Liver (tissue), 9 donors: Measurements from ENCODE around the gene SVEP1. TPM values are rescaled to one million over a fixed set of nuclear protein-coding genes. Genes with fewer than 3 reads are reported as not detected.

Experiments
- DNase-seq: peaks from one replicate; pipeline ENCODE4 v3.0.0-alpha.2; 2017; ENCODE audit warnings: low spot score
- H3K27ac ChIP-seq, 2 donors: one replicate each; pipeline ENCODE4 v1.7.0; 2013; ENCODE audit warnings: inconsistent platforms in 2 of 2, low read length in 2 of 2, control low read depth in 1 of 2, low read depth in 1 of 2, mild to moderate bottlenecking in 1 of 2
- H3K27me3 ChIP-seq, 4 donors: one replicate each; pipeline versions ENCODE4 v1.6.1 to v1.7.0; 2013; ENCODE audit warnings: low read length in 3 of 4, inconsistent platforms in 1 of 4, mild to moderate bottlenecking in 1 of 4, moderate library complexity in 1 of 4; ENCODE audit not compliant: control insufficient read depth in 4 of 4, insufficient read depth in 4 of 4
- H3K36me3 ChIP-seq, 4 donors: one replicate each; pipeline versions ENCODE4 v1.6.1 to v1.7.0; 2013; ENCODE audit warnings: low read length in 3 of 4, mild to moderate bottlenecking in 3 of 4, low read depth in 1 of 4, moderate library complexity in 1 of 4; ENCODE audit not compliant: control insufficient read depth in 4 of 4, insufficient read depth in 3 of 4
- H3K4me1 ChIP-seq, 4 donors: one replicate each; pipeline versions ENCODE4 v1.6.1 to v1.7.0; 2013; ENCODE audit warnings: low read length in 3 of 4, mild to moderate bottlenecking in 3 of 4, moderate library complexity in 1 of 4; ENCODE audit not compliant: control insufficient read depth in 4 of 4, insufficient read depth in 4 of 4
- H3K4me3 ChIP-seq, 3 donors: one replicate each; pipeline versions ENCODE4 v1.6.1 to v1.7.0; 2013; ENCODE audit warnings: low read length in 3 of 3, control low read depth in 1 of 3, low read depth in 1 of 3, mild to moderate bottlenecking in 1 of 3
- H3K9ac ChIP-seq, 2 donors: one replicate each; pipeline ENCODE4 v1.7.0; 2013; ENCODE audit warnings: low read length in 2 of 2, mild to moderate bottlenecking in 2 of 2, moderate library complexity in 2 of 2, control low read depth in 1 of 2, low read depth in 1 of 2
- H3K9me3 ChIP-seq, 4 donors: one replicate each; pipeline versions ENCODE4 v1.6.1 to v1.7.0; 2013; ENCODE audit warnings: low read length in 3 of 4; ENCODE audit not compliant: control insufficient read depth in 4 of 4
- EGR1 ChIP-seq, 2 donors: IDR thresholded peaks; 2 replicates each; pipeline ENCODE4 v1.6.1; 2016 to 2018; ENCODE audit warnings: antibody characterized with exemption in 2 of 2, low read depth in 2 of 2
- FOXA1 ChIP-seq: IDR thresholded peaks from 2 replicates; pipeline ENCODE4 v1.6.1; 2016; ENCODE audit warnings: antibody characterized with exemption
- FOXA2 ChIP-seq: IDR thresholded peaks from 2 replicates; pipeline ENCODE4 v1.6.1; 2016; ENCODE audit warnings: antibody characterized with exemption
- GABPA ChIP-seq, 2 donors: IDR thresholded peaks in 1 of 2; conservative IDR thresholded peaks in 1 of 2; 2 replicates each; pipeline ENCODE4 v1.6.1; 2016; ENCODE audit warnings: antibody characterized with exemption in 2 of 2, mild to moderate bottlenecking in 1 of 2, moderate library complexity in 1 of 2
- JUND ChIP-seq, 2 donors: IDR thresholded peaks; 2 replicates each; pipeline ENCODE4 v1.6.1; 2016; ENCODE audit warnings: antibody characterized with exemption in 2 of 2
- MAX ChIP-seq: IDR thresholded peaks from 2 replicates; pipeline ENCODE4 v1.6.1; 2016; ENCODE audit warnings: antibody characterized with exemption
- NR2F2 ChIP-seq: IDR thresholded peaks from 2 replicates; pipeline ENCODE4 v1.6.1; 2016; ENCODE audit warnings: antibody characterized with exemption
- RXRA ChIP-seq, 2 donors: IDR thresholded peaks; 2 replicates each; pipeline ENCODE4 v1.6.1; 2017 to 2018; ENCODE audit warnings: antibody characterized with exemption in 2 of 2, mild to moderate bottlenecking in 1 of 2
- SP1 ChIP-seq: IDR thresholded peaks from 2 replicates; pipeline ENCODE4 v1.6.1; 2018; ENCODE audit warnings: antibody characterized with exemption, mild to moderate bottlenecking
- TAF1 ChIP-seq: conservative IDR thresholded peaks from 2 replicates; pipeline ENCODE4 v1.6.1; 2016; ENCODE audit warnings: antibody characterized with exemption, mild to moderate bottlenecking
- YY1 ChIP-seq: IDR thresholded peaks from 2 replicates; pipeline ENCODE4 v1.6.1; 2016; ENCODE audit warnings: antibody characterized with exemption, mild to moderate bottlenecking
- ZBTB33 ChIP-seq: IDR thresholded peaks from 2 replicates; pipeline ENCODE4 v1.6.1; 2016; ENCODE audit warnings: antibody characterized with exemption
- WGBS: extraction: QIAGEN DNeasy Blood & Tissue Kit; methylation state at CpG from one replicate; pipeline ENCODE4 v1.1.7; 2013; 5-methylcytosine and 5-hydroxymethylcytosine counted together
- polyA plus RNA-seq, 2 donors: library from polyadenylated mRNA; stranded (reverse) in 1 of 2; unstranded in 1 of 2; fragments of 200-250 nt in 1 of 2; fragments of >200 nt in 1 of 2; fragmentation: Nextera tagmentation in 1 of 2; extraction: Ambion mirVana in 1 of 2; gene quantifications; one replicate each; pipeline versions ENCODE4 v1.2.1 to v1.2.3, GENCODE V29; 2013 to 2015
- total RNA-seq, 2 donors: library from RNA; depleted of rRNA; stranded (reverse); fragments of >200 nt; gene quantifications; one replicate each; pipeline ENCODE4 v1.2.3, GENCODE V29; 2014
- TF ChIP-seq, protein P1 (sequence below): IDR thresholded peaks from 2 replicates; pipeline ENCODE4 v1.6.1; 2016; ENCODE audit warnings: antibody characterized with exemption, mild to moderate bottlenecking
- TF ChIP-seq, protein P2 (sequence below): fragments of 150-350 bp; IDR thresholded peaks from 2 replicates; pipeline ENCODE4 v1.5.1; 2017; ENCODE audit warnings: improper control_type of control experiment, low read depth, low read length; ENCODE audit not compliant: missing input control
- donor health status: healthy.
- donor health status: healthy.
- donor health status: healthy.
- donor health status: healthy.
- donor health status: healthy.

The SVEP1 gene
- total and polyA plus RNA-seq, 4 donors = 0.58 to 7.5 (median 1.8) TPM

DNA sequence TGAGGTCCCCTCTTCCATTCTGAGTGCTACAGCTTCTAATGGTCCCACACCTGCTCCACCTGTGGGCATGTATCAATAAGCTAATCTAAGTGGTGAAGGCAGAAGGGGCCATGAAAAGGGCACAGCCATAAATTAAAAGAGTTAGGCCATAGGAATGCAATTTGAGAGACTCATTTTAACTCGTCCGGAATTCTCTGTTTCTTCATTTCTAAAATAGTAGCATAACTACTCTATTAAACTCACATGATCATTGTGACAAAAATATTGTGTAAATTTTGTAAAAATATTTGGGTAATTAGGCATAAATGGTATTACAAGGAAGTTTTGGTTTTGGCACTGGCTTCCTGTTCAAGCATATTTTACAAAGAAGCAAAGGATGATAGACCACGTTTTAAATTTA is 138.7 kb downstream of the SVEP1 start:
- H3K9me3 ChIP-seq = no peaks in the 10 kb centered on the region

DNA sequence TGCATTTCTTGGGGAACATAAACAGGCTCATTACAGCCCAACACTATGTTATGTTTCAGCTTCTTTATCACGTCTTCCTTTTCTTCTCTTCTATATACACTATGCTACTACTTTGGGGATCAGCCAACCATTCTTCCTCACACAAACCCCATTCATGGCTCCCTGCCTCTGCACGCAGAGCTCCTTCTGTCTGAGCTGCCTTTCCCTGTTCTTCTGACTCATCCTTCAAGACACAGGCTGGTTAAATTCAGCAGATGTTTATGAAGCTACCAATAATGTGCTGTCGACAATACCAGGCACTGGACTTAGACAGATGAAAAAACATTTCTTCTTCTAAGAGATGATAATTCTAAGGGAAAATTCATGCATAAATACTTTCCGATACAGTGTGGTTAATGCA is 139.4 kb downstream of the SVEP1 start:
- Histone ChIP-seq H3K4me1 (no peaks in the 10 kb centered on the region), H3K9ac (no peak overlapping the region), H3K27ac (no peak overlapping the region), H3K4me3 (no peak overlapping the region), H3K36me3 (no peaks in the 10 kb centered on the region), H3K9me3 (no peaks in the 10 kb centered on the region), H3K27me3 (no peaks in the 10 kb centered on the region)
- 65% methylated on average over 4 of the region's 4 CpGs for WGBS
- no peak for DNase-seq
- TF ChIP-seq YY1 (no peak), EGR1 (IDR thresholded peaks at IDR 0.05; ENCODE audit: low read depth in 2 of 2) (no peak), SP1 (no peak), MAX (no peak), RXRA (IDR thresholded peaks at IDR 0.05) (no peak), FOXA1 (no peak)
- TF ChIP-seq, protein P1, sequence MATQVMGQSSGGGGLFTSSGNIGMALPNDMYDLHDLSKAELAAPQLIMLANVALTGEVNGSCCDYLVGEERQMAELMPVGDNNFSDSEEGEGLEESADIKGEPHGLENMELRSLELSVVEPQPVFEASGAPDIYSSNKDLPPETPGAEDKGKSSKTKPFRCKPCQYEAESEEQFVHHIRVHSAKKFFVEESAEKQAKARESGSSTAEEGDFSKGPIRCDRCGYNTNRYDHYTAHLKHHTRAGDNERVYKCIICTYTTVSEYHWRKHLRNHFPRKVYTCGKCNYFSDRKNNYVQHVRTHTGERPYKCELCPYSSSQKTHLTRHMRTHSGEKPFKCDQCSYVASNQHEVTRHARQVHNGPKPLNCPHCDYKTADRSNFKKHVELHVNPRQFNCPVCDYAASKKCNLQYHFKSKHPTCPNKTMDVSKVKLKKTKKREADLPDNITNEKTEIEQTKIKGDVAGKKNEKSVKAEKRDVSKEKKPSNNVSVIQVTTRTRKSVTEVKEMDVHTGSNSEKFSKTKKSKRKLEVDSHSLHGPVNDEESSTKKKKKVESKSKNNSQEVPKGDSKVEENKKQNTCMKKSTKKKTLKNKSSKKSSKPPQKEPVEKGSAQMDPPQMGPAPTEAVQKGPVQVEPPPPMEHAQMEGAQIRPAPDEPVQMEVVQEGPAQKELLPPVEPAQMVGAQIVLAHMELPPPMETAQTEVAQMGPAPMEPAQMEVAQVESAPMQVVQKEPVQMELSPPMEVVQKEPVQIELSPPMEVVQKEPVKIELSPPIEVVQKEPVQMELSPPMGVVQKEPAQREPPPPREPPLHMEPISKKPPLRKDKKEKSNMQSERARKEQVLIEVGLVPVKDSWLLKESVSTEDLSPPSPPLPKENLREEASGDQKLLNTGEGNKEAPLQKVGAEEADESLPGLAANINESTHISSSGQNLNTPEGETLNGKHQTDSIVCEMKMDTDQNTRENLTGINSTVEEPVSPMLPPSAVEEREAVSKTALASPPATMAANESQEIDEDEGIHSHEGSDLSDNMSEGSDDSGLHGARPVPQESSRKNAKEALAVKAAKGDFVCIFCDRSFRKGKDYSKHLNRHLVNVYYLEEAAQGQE = no peak
- TF ChIP-seq, protein P2, sequence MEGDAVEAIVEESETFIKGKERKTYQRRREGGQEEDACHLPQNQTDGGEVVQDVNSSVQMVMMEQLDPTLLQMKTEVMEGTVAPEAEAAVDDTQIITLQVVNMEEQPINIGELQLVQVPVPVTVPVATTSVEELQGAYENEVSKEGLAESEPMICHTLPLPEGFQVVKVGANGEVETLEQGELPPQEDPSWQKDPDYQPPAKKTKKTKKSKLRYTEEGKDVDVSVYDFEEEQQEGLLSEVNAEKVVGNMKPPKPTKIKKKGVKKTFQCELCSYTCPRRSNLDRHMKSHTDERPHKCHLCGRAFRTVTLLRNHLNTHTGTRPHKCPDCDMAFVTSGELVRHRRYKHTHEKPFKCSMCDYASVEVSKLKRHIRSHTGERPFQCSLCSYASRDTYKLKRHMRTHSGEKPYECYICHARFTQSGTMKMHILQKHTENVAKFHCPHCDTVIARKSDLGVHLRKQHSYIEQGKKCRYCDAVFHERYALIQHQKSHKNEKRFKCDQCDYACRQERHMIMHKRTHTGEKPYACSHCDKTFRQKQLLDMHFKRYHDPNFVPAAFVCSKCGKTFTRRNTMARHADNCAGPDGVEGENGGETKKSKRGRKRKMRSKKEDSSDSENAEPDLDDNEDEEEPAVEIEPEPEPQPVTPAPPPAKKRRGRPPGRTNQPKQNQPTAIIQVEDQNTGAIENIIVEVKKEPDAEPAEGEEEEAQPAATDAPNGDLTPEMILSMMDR = no peak

More for the DNA sequence above, 138.7 kb downstream of the SVEP1 start:
- WGBS = 84% methylated on average over 3 of the region's 3 CpGs
- TF ChIP-seq EGR1 (IDR thresholded peaks at IDR 0.05; ENCODE audit: low read depth in 2 of 2) (no peak), ZBTB33 (no peak), NR2F2 (no peak), JUND (IDR thresholded peaks at IDR 0.05) (no peak), TAF1 (no peak), YY1 (no peak), FOXA2 (no peak), GABPA (IDR thresholded peaks at IDR 0.05 in 1 of 2, conservative IDR thresholded peaks at IDR 0.05 in 1 of 2) (no peak)
- TF ChIP-seq, protein P1 = no peak
- TF ChIP-seq, protein P2 = no peak
- Histone ChIP-seq H3K4me3 (no peak overlapping the region), H3K36me3 (no peaks in the 10 kb centered on the region), H3K27ac (no peak overlapping the region), H3K4me1 (no peaks in the 10 kb centered on the region), H3K9ac (no peak overlapping the region), H3K27me3 (no peaks in the 10 kb centered on the region)
- no peak for DNase-seq
